AG09309 (cell line): Measurements from ENCODE around the gene PKDREJ.

Experiments
- DNase-seq: peaks from one replicate; pipeline ENCODE4 v3.0.0-alpha.2; 2010; ENCODE audit warnings: low read depth
- H3K4me3 ChIP-seq: 2 replicates; pipeline ENCODE4 v1.5.1; 2011; ENCODE audit warnings: mild to moderate bottlenecking, low read depth, low read length, moderate library complexity; ENCODE audit not compliant: control insufficient read depth
- CTCF ChIP-seq: IDR thresholded peaks from 2 replicates; pipeline ENCODE4 v1.5.1; 2011; ENCODE audit warnings: mild to moderate bottlenecking, low read depth, low read length, inconsistent platforms; ENCODE audit not compliant: insufficient read depth, control insufficient read depth; ENCODE audit errors: missing control alignments

Gene PKDREJ

GRCh38 chr22:46280999-46281623 is 18.0 kb upstream of the PKDREJ start:
- no peak for DNase-seq
- no peak overlapping the region for H3K4me3 ChIP-seq
- TF ChIP-seq CTCF = no peak

- DNase-seq = no peak
- TF ChIP-seq CTCF = no peak
- H3K4me3 ChIP-seq = no peak overlapping the region
These were observed 17.1 kb upstream of the PKDREJ start for GRCh38 chr22:46280063-46280817.

GRCh38 chr22:46278656-46279645 is 15.8 kb upstream of the PKDREJ start:
- TF ChIP-seq CTCF = no peak
- no peak overlapping the region for H3K4me3 ChIP-seq
- no peak for DNase-seq

GRCh38 chr22:46276563-46276962 is 13.4 kb upstream of the PKDREJ start:
- no peak overlapping the region for H3K4me3 ChIP-seq
- no peak for DNase-seq
- no peak for TF ChIP-seq CTCF

GRCh38 chr22:46275455-46276122 is 12.4 kb upstream of the PKDREJ start:
- no peak for DNase-seq
- TF ChIP-seq CTCF = no peak
- no peak overlapping the region for H3K4me3 ChIP-seq

- DNase-seq = no peak
- H3K4me3 ChIP-seq = no peak overlapping the region
- TF ChIP-seq CTCF = no peak
These were observed 11.2 kb upstream of the PKDREJ start for GRCh38 chr22:46274381-46274780.
